ENCODE measurements around the gene TUBA4A. TPM values are rescaled to one million over a fixed set of nuclear protein-coding genes. Genes with fewer than 3 reads are reported as not detected.
"Not testable (repeated sequence)": the region's sequence is repeated elsewhere in the genome, so short reads cannot be mapped to it uniquely, and the experiment has no call there.

The TUBA4A gene
- total RNA-seq, 1 donor: 108 TPM

GRCh38 chr2:219261024-219261855, 7.5 kb upstream of the TUBA4A start:
- no peaks in the 10 kb centered on the region for H3K9me3 ChIP-seq (ENCODE audit: low read depth, low read length)
- H3K27me3 ChIP-seq (ENCODE audit: insufficient read depth, low read length): no peaks in the 10 kb centered on the region
- H3K4me1 ChIP-seq (ENCODE audit: insufficient read depth, low read length): no peaks in the 10 kb centered on the region
- no peak overlapping the region for H3K4me3 ChIP-seq (ENCODE audit: low read length)

GRCh38 chr2:219258942-219259341, 5.2 kb upstream of the TUBA4A start:
- not testable (repeated sequence) for H3K4me1 ChIP-seq (ENCODE audit: insufficient read depth, low read length); H3K4me3 ChIP-seq (ENCODE audit: low read length); H3K27me3 ChIP-seq (ENCODE audit: insufficient read depth, low read length); H3K9me3 ChIP-seq (ENCODE audit: low read depth, low read length)

- H3K27me3 ChIP-seq (ENCODE audit: insufficient read depth, low read length): no peaks in the 10 kb centered on the region
- peaks cover 38% of the 10 kb centered on the region for H3K4me1 ChIP-seq (ENCODE audit: insufficient read depth, low read length)
- H3K4me3 ChIP-seq (ENCODE audit: low read length): peak overlapping the region; percentile 96
- H3K9me3 ChIP-seq (ENCODE audit: low read depth, low read length): no peaks in the 10 kb centered on the region
These were observed 978 bp upstream of the TUBA4A start for GRCh38 chr2:219254590-219255201.

- Histone ChIP-seq H3K27me3 (ENCODE audit: insufficient read depth, low read length) (no peaks in the 10 kb centered on the region), H3K9me3 (ENCODE audit: low read depth, low read length) (no peaks in the 10 kb centered on the region), H3K4me1 (ENCODE audit: insufficient read depth, low read length) (peaks cover 54% of the 10 kb centered on the region), H3K4me3 (ENCODE audit: low read length) (peak within 1 kb of the TSS; percentile 96)
These were observed 592 bp downstream of the TUBA4A start, which contains the start of gene TUBA4B for GRCh38 chr2:219252900-219253752. TSS of gene TUBA4B (plus strand) at chr2:219253243. CDS start at chr2:219253408, 165 bp downstream.

GRCh38 chr2:219252570-219252899, 1.2 kb downstream of the TUBA4A start:
- H3K4me1 ChIP-seq (ENCODE audit: insufficient read depth, low read length): peaks cover 60% of the 10 kb centered on the region

GRCh38 chr2:219252084-219252483, 1.6 kb downstream of the TUBA4A start:
- Histone ChIP-seq H3K9me3 (ENCODE audit: low read depth, low read length) (no peaks in the 10 kb centered on the region), H3K27me3 (ENCODE audit: insufficient read depth, low read length) (no peaks in the 10 kb centered on the region), H3K4me1 (ENCODE audit: insufficient read depth, low read length) (peaks cover 64% of the 10 kb centered on the region), H3K4me3 (ENCODE audit: low read length) (peak overlapping the region; percentile 96)

More at GRCh38 chr2:219252570-219252899, 1.2 kb downstream of the TUBA4A start:
- Histone ChIP-seq H3K9me3 (ENCODE audit: low read depth, low read length) (no peaks in the 10 kb centered on the region), H3K27me3 (ENCODE audit: insufficient read depth, low read length) (no peaks in the 10 kb centered on the region), H3K4me3 (ENCODE audit: low read length) (peak overlapping the region; percentile 96)

GRCh38 chr2:219251656-219252055, 2.1 kb downstream of the TUBA4A start:
- no peaks in the 10 kb centered on the region for H3K9me3 ChIP-seq (ENCODE audit: low read depth, low read length)
- peaks cover 68% of the 10 kb centered on the region for H3K4me1 ChIP-seq (ENCODE audit: insufficient read depth, low read length)
- peak overlapping the region; percentile 96 for H3K4me3 ChIP-seq (ENCODE audit: low read length)
- H3K27me3 ChIP-seq (ENCODE audit: insufficient read depth, low read length): no peaks in the 10 kb centered on the region

GRCh38 chr2:219250049-219250781, 3.5 kb downstream of the TUBA4A start:
- Histone ChIP-seq H3K9me3 (ENCODE audit: low read depth, low read length) (no peaks in the 10 kb centered on the region), H3K4me1 (ENCODE audit: insufficient read depth, low read length) (peaks cover 75% of the 10 kb centered on the region), H3K4me3 (ENCODE audit: low read length) (peak overlapping the region; percentile 22), H3K27me3 (ENCODE audit: insufficient read depth, low read length) (no peaks in the 10 kb centered on the region)

- H3K9me3 ChIP-seq (ENCODE audit: low read depth, low read length): no peaks in the 10 kb centered on the region
- H3K4me1 ChIP-seq (ENCODE audit: insufficient read depth, low read length): peaks cover 79% of the 10 kb centered on the region
- H3K4me3 ChIP-seq (ENCODE audit: low read length): peak overlapping the region; percentile 22
- no peaks in the 10 kb centered on the region for H3K27me3 ChIP-seq (ENCODE audit: insufficient read depth, low read length)
These were observed 4.3 kb downstream of the TUBA4A start for GRCh38 chr2:219249203-219249980.

GRCh38 chr2:219248845-219249202, 4.9 kb downstream of the TUBA4A start:
- H3K27me3 ChIP-seq (ENCODE audit: insufficient read depth, low read length): no peaks in the 10 kb centered on the region
- no peaks in the 10 kb centered on the region for H3K9me3 ChIP-seq (ENCODE audit: low read depth, low read length)
- H3K4me3 ChIP-seq (ENCODE audit: low read length): peak overlapping the region; percentile 22
- peaks cover 84% of the 10 kb centered on the region for H3K4me1 ChIP-seq (ENCODE audit: insufficient read depth, low read length)

GRCh38 chr2:219247678-219248642, 5.8 kb downstream of the TUBA4A start:
- H3K9me3 ChIP-seq (ENCODE audit: low read depth, low read length): no peaks in the 10 kb centered on the region
- no peaks in the 10 kb centered on the region for H3K27me3 ChIP-seq (ENCODE audit: insufficient read depth, low read length)
- no peak overlapping the region for H3K4me3 ChIP-seq (ENCODE audit: low read length)
- peaks cover 86% of the 10 kb centered on the region for H3K4me1 ChIP-seq (ENCODE audit: insufficient read depth, low read length)

GRCh38 chr2:219246559-219246958, 7.2 kb downstream of the TUBA4A start:
- peaks cover 79% of the 10 kb centered on the region for H3K4me1 ChIP-seq (ENCODE audit: insufficient read depth, low read length)
- no peaks in the 10 kb centered on the region for H3K27me3 ChIP-seq (ENCODE audit: insufficient read depth, low read length)
- no peaks in the 10 kb centered on the region for H3K9me3 ChIP-seq (ENCODE audit: low read depth, low read length)
- H3K4me3 ChIP-seq (ENCODE audit: low read length): no peak overlapping the region

- peak overlapping the region; percentile 81 for H3K4me3 ChIP-seq (ENCODE audit: low read length)
- H3K27me3 ChIP-seq (ENCODE audit: insufficient read depth, low read length): no peaks in the 10 kb centered on the region
- H3K4me1 ChIP-seq (ENCODE audit: insufficient read depth, low read length): peaks cover 72% of the 10 kb centered on the region
- H3K9me3 ChIP-seq (ENCODE audit: low read depth, low read length): no peaks in the 10 kb centered on the region
These were observed 7.9 kb downstream of the TUBA4A start for GRCh38 chr2:219245899-219246230.

Measured in mononuclear cell (primary cell).